Caki2 (cell line): ENCODE measurements around the gene SH2D6. TPM values are rescaled to one million over a fixed set of nuclear protein-coding genes. Genes with fewer than 3 reads are reported as not detected.
"Not testable (repeated sequence)": the region's sequence is repeated elsewhere in the genome, so short reads cannot be mapped to it uniquely, and the experiment has no call there.

Experiments
- DNase-seq: peaks from one replicate; pipeline ENCODE4 v3.0.0-alpha.2; 2015; ENCODE audit warnings: low read depth
- in situ Hi-C: cut with HindIII; loops from 2 replicates; pipeline ENCODE4 v1.10.0; 2016; ENCODE audit warnings: low sequenced_read_pairs, low pct_unique_long_range_greater_than_20kb, mixed read lengths
- total RNA-seq: library from RNA; depleted of rRNA; stranded (reverse); fragments of >200 nt; shearing (Covaris generic); gene quantifications from 2 replicates; pipeline ENCODE4 v1.2.3, GENCODE V29; 2014; ENCODE audit warnings: low replicate concordance

Gene SH2D6
- total RNA-seq, 1 experiment from 2014 or later, result 0.44 TPM

GRCh38 chr2:85396531-85397470 is 21.7 kb upstream of the SH2D6 start:
- in situ Hi-C loops, result no loop called here
- DNase-seq, result no peak

GRCh38 chr2:85397925-85398331 is 20.6 kb upstream of the SH2D6 start:
- in situ Hi-C loops, result no loop called here
- no peak for DNase-seq

GRCh38 chr2:85398426-85399182 is 19.9 kb upstream of the SH2D6 start:
- in situ Hi-C loops, result no loop called here
- no peak for DNase-seq

GRCh38 chr2:85399183-85399455 is 19.4 kb upstream of the SH2D6 start:
- DNase-seq, result no peak
- in situ Hi-C loops, result no loop called here

GRCh38 chr2:85400023-85400422 is 18.5 kb upstream of the SH2D6 start:
- in situ Hi-C loops, result no loop called here
- DNase-seq, result no peak

GRCh38 chr2:85400541-85401463 is 17.7 kb upstream of the SH2D6 start:
- no peak for DNase-seq
- in situ Hi-C loops, result no loop called here

GRCh38 chr2:85401464-85401805 is 17.1 kb upstream of the SH2D6 start:
- no peak for DNase-seq
- in situ Hi-C loops, result no loop called here

- DNase-seq, result no peak
- in situ Hi-C loops, result no loop called here
Measured at GRCh38 chr2:85401844-85402243, 16.7 kb upstream of the SH2D6 start.

GRCh38 chr2:85405201-85406059 is 13.1 kb upstream of the SH2D6 start:
- peak; percentile 61 for DNase-seq
- in situ Hi-C loops, result no loop called here

- peak; percentile 69 for DNase-seq
- in situ Hi-C loops, result no loop called here
Measured at GRCh38 chr2:85409845-85410583, 8.5 kb upstream of the SH2D6 start, which contains the start of gene CAPG. Gene CAPG, minus strand, starts transcription at chr2:85410366. Its CDS starts 8,221 bp downstream, at chr2:85402145.

GRCh38 chr2:85410584-85411404 is 7.7 kb upstream of the SH2D6 start:
- DNase-seq, result peak; percentile 68
- in situ Hi-C loops, result no loop called here

- no peak for DNase-seq
- in situ Hi-C loops, result no loop called here
Measured at GRCh38 chr2:85411405-85411748, 7.1 kb upstream of the SH2D6 start.

- DNase-seq, result peak; percentile 61
- in situ Hi-C loops, result no loop called here
Measured at GRCh38 chr2:85413592-85414420, 4.7 kb upstream of the SH2D6 start.

GRCh38 chr2:85414421-85414759 is 4.1 kb upstream of the SH2D6 start:
- DNase-seq, in situ Hi-C loops: not testable (repeated sequence)

- in situ Hi-C loops, result no loop called here
Measured at GRCh38 chr2:85414761-85415553, 3.6 kb upstream of the SH2D6 start.

More at GRCh38 chr2:85414761-85415553, 3.6 kb upstream of the SH2D6 start:
- no peak for DNase-seq
